Activated CD4-positive, alpha-beta T cell treated with anti-CD3 and anti-CD28 coated beads, Interleukin-2, amount 10 ng/mL, durations not matched to agents 7 days and 5 days (primary cell): ENCODE data around the gene NUP210L. TPM values are rescaled to one million over a fixed set of nuclear protein-coding genes. Genes with fewer than 3 reads are reported as not detected.
"Not testable (repeated sequence)": the region's sequence is repeated elsewhere in the genome, so short reads cannot be mapped to it uniquely, and the experiment has no call there.

Experiments
- CTCF ChIA-PET: fragments of 350-600 bp; sonication (Branson Sonifier 250); formaldehyde crosslinking; loops from one replicate; lab custom pipeline; 2021; ENCODE audit warnings: antibody characterized with exemption; lab: Charles Lee
- POLR2A ChIA-PET: fragments of 350-600 bp; sonication (Branson Sonifier 250); formaldehyde crosslinking; loops from one replicate; lab custom pipeline; 2021; ENCODE audit warnings: antibody characterized with exemption; lab: Charles Lee
- DNase-seq: peaks from one replicate; pipeline ENCODE4 v3.0.0-alpha.2; 2020
- H3K27ac Mint-ChIP-seq: one replicate; pipeline ENCODE4 v1.8.0; 2021; ENCODE audit warnings: mild to moderate bottlenecking, moderate library complexity, mixed read lengths
- H3K27me3 Mint-ChIP-seq: one replicate; pipeline ENCODE4 v1.8.0; 2021; ENCODE audit warnings: mixed read lengths
- H3K36me3 Mint-ChIP-seq: one replicate; pipeline ENCODE4 v1.8.0; 2021; ENCODE audit warnings: low read depth, mixed read lengths
- H3K4me1 Mint-ChIP-seq: one replicate; pipeline ENCODE4 v1.8.0; 2021; ENCODE audit warnings: mixed read lengths
- H3K4me3 Mint-ChIP-seq: one replicate; pipeline ENCODE4 v1.8.0; 2021; ENCODE audit warnings: mild to moderate bottlenecking, moderate library complexity, mixed read lengths
- H3K9me3 Mint-ChIP-seq: one replicate; pipeline ENCODE4 v1.8.0; 2021; ENCODE audit warnings: mixed read lengths
- total RNA-seq, 2 experiments: library from RNA; stranded (reverse); gene quantifications; one replicate each; pipeline ENCODE4 v1.2.3, GENCODE V29; 2021

NUP210L gene
- total RNA-seq, 2 experiments from 2014 or later: 0.04 to 0.12 TPM

GRCh38 chr1:154133256-154133655, 21.6 kb downstream of the NUP210L start:
- no peak for DNase-seq
- Mint-ChIP-seq H3K36me3 (no peaks in the 10 kb centered on the region), H3K27me3 (no peaks in the 10 kb centered on the region), H3K4me3 (no peak overlapping the region), H3K4me1 (peaks cover 8% of the 10 kb centered on the region), H3K9me3 (no peaks in the 10 kb centered on the region), H3K27ac (no peak overlapping the region)
- CTCF ChIA-PET: no interaction called here
- POLR2A ChIA-PET: no interaction called here

DNA sequence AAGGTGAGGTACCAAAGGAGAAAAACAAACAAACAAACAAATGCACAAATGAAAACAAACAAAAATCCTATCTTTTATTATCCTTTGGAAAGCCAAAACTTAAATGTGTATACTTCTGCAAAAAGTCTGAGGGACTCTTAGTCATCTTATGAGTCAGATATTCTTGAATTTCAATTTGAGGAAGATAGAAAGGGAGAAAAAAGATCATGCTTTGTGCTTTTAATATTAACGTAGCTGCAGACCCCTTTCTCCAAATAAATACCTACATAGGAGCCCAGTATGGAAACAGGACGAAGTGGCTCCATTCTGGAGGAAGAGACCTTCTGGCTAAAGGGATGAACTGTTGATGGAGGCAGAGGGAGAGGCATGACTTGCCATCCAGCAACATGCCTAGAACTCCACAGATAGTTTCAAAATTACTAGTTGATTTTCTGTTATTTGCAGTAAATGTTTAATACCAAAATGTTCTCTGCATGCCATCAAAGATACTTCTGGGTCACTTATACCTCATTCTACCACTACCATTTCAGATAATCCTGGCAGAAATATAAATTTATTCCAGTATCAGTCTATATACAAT, 25.4 kb downstream of the NUP210L start:
- Mint-ChIP-seq H3K27ac (no peak overlapping the region), H3K36me3 (no peaks in the 10 kb centered on the region), H3K9me3 (no peaks in the 10 kb centered on the region), H3K27me3 (no peaks in the 10 kb centered on the region), H3K4me3 (no peak overlapping the region), H3K4me1 (peaks cover 8% of the 10 kb centered on the region)
- no peak for DNase-seq
- ChIA-PET POLR2A (interaction anchor here (0.6 kb wide), 1 partner anchor 495 kb away, joined by 3 read pairs; the partner anchor contains the start of gene CHTOP), CTCF (no interaction called here)

DNA sequence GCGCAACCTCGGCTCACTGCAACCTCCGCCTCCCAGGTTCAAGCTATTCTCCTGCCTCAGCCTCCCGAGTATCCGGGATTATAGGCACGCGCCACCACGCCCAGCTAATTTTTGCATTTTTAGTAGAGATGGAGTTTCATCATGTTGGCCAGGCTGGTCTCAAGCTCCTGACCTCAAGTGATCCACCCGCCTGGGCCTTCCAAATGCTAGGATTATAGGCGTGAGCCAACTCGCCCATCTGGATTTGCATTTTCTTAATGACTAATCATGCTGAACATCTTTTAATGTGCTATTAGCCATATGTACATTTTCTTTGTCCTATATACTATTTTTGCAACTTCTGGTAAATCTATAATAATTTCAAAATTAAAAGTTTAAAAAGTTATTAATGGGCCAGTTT, 31.7 kb downstream of the NUP210L start:
- H3K9me3 Mint-ChIP-seq, H3K4me3 Mint-ChIP-seq, H3K36me3 Mint-ChIP-seq, DNase-seq, CTCF ChIA-PET, H3K4me1 Mint-ChIP-seq, H3K27ac Mint-ChIP-seq, POLR2A ChIA-PET, H3K27me3 Mint-ChIP-seq: not testable (repeated sequence)

DNA sequence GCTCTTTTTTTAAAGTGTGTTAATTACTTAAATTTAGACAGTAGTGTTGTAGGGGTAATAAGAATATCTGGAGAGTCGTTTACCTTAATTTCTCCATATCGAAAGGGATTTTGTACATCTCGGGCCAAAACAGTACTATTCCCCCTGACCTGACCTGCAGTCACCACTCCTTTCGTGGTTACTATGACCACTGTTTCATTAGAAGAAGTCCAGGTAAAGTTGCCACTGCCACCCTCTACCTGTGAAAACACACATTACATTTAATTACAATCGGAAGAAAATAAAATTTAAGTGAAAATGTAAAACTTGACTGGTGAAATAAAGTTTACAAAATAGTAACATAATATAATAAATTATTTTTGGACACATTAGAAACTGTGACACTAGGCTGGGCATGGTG, 37.2 kb downstream of the NUP210L start:
- Mint-ChIP-seq H3K27me3 (no peaks in the 10 kb centered on the region), H3K36me3 (no peaks in the 10 kb centered on the region)

GRCh38 chr1:154115180-154115579, 39.7 kb downstream of the NUP210L start:
- H3K4me1 Mint-ChIP-seq: peaks cover 13% of the 10 kb centered on the region
- ChIA-PET CTCF (interaction anchor here (0.7 kb wide), 1 partner anchor 66 kb away, joined by 3 read pairs; no protein-coding TSS in a partner anchor), POLR2A (no interaction called here)
- no peaks in the 10 kb centered on the region for H3K27me3 Mint-ChIP-seq
- DNase-seq: peak; percentile 29
- no peaks in the 10 kb centered on the region for H3K36me3 Mint-ChIP-seq
- H3K9me3 Mint-ChIP-seq: no peaks in the 10 kb centered on the region
- H3K27ac Mint-ChIP-seq: peak overlapping the region; percentile 11
- no peak overlapping the region for H3K4me3 Mint-ChIP-seq

More for the DNA sequence above, 37.2 kb downstream of the NUP210L start:
- Mint-ChIP-seq H3K4me3 (no peak overlapping the region), H3K9me3 (no peaks in the 10 kb centered on the region), H3K27ac (no peak overlapping the region), H3K4me1 (peaks cover 13% of the 10 kb centered on the region)
- DNase-seq: no peak
- CTCF ChIA-PET: interaction anchor here (0.6 kb wide), 1 partner anchor 10 kb away, joined by 3 read pairs; no protein-coding TSS in a partner anchor
- POLR2A ChIA-PET: no interaction called here

GRCh38 chr1:154104433-154105082, 50.3 kb downstream of the NUP210L start:
- H3K4me3 Mint-ChIP-seq: no peak overlapping the region
- CTCF ChIA-PET: interaction anchor here (0.5 kb wide), 1 partner anchor 227 kb away, joined by 3 read pairs; no protein-coding TSS in a partner anchor
- H3K36me3 Mint-ChIP-seq: no peaks in the 10 kb centered on the region
- no peaks in the 10 kb centered on the region for H3K9me3 Mint-ChIP-seq
- no peak for DNase-seq
- no peaks in the 10 kb centered on the region for H3K27me3 Mint-ChIP-seq
- no peak overlapping the region for H3K27ac Mint-ChIP-seq
- POLR2A ChIA-PET: no interaction called here
- H3K4me1 Mint-ChIP-seq: no peaks in the 10 kb centered on the region

DNA sequence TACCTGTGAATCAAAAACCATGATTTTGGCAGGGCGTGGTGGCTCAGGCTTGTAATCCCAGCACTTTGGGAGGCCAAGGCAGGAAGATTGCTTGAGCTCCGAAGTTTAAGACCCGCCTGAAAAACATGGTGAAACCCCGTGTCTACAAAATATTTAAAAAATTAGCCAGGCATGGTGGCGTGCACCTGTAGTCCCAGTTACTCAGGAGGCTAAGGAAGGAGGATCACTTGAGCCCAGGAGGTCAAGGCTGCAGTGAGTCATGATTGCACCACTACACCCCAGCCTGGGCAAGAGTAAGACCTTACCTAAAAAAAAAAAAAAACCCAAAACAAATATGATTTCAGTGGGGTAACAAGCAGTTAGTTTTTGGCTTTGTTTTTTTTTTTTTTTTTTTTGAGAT, 54.7 kb downstream of the NUP210L start:
- H3K36me3 Mint-ChIP-seq, H3K9me3 Mint-ChIP-seq, H3K4me1 Mint-ChIP-seq, DNase-seq, H3K27me3 Mint-ChIP-seq, H3K27ac Mint-ChIP-seq, H3K4me3 Mint-ChIP-seq, POLR2A ChIA-PET: not testable (repeated sequence)
- CTCF ChIA-PET: interaction anchor here (0.6 kb wide), 1 partner anchor 89 kb away, joined by 3 read pairs; no protein-coding TSS in a partner anchor

GRCh38 chr1:154097873-154098272, 57.0 kb downstream of the NUP210L start:
- no peak overlapping the region for H3K27ac Mint-ChIP-seq
- CTCF ChIA-PET: no interaction called here
- POLR2A ChIA-PET: no interaction called here
- no peaks in the 10 kb centered on the region for H3K4me1 Mint-ChIP-seq
- H3K4me3 Mint-ChIP-seq: no peak overlapping the region
- no peak for DNase-seq
- H3K36me3 Mint-ChIP-seq: no peaks in the 10 kb centered on the region
- no peaks in the 10 kb centered on the region for H3K27me3 Mint-ChIP-seq
- no peaks in the 10 kb centered on the region for H3K9me3 Mint-ChIP-seq

DNA sequence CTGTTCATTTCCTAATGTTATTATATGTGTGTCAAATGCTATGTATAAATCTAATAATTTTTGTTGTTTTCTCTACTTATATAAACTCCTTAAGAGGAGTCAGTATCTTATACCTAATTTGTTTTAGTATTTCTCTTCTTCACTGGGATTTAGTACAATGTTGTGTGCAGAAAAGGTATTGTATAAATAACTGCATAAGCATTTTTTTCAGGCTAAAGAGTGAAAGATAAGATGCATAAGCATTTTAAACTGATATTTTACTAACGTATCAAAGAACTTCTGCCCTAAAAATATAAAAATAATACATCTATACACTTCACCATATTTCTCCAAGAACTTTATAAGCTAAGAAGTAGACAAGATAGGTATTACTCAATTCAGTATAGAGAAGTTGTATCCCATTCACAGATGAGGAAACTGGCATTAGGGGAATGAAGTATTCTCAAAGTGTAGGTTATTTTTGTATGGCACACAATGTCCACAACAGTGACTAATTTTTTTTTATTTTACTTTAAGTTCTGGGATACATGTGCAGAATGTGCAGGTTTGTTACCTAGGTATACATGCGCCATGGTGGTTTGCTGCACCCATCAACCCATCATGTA, 59.3 kb downstream of the NUP210L start:
- no peaks in the 10 kb centered on the region for H3K4me1 Mint-ChIP-seq
- CTCF ChIA-PET: no interaction called here
- POLR2A ChIA-PET: no interaction called here
- no peaks in the 10 kb centered on the region for H3K9me3 Mint-ChIP-seq
- no peaks in the 10 kb centered on the region for H3K27me3 Mint-ChIP-seq
- H3K36me3 Mint-ChIP-seq: no peaks in the 10 kb centered on the region
- H3K27ac Mint-ChIP-seq: no peak overlapping the region
- no peak overlapping the region for H3K4me3 Mint-ChIP-seq
- no peak for DNase-seq

DNA sequence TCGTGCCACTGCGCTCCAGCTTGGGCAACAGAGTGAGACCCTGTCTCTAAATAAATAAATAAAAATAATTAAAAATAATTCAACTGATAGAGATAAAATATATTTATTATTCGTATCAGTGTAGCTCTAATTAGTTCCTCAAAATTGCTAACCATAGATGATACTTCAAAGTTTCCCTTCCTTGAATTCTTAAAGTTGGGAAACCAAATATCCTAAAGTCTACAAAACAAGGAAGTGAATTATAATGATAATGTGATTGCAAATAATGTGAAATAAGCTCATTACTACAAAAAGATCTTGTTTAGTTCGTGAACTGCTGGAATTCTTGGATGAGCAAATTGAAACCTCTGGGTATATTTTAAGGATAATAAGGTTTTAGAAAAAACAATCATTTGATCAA, 60.5 kb downstream of the NUP210L start:
- ChIA-PET POLR2A (no interaction called here), CTCF (interaction anchor here (0.6 to 1.1 kb wide), 2 partner anchors 43 to 204 kb away, joined by 3 read pairs; no protein-coding TSS in a partner anchor)
- no peaks in the 10 kb centered on the region for H3K4me1 Mint-ChIP-seq
- H3K36me3 Mint-ChIP-seq: no peaks in the 10 kb centered on the region
- no peaks in the 10 kb centered on the region for H3K9me3 Mint-ChIP-seq
- no peaks in the 10 kb centered on the region for H3K27me3 Mint-ChIP-seq
- no peak for DNase-seq
- H3K4me3 Mint-ChIP-seq: no peak overlapping the region
- H3K27ac Mint-ChIP-seq: no peak overlapping the region

- Mint-ChIP-seq H3K4me1 (no peaks in the 10 kb centered on the region), H3K27ac (no peak overlapping the region), H3K36me3 (no peaks in the 10 kb centered on the region), H3K27me3 (no peaks in the 10 kb centered on the region), H3K4me3 (no peak overlapping the region), H3K9me3 (no peaks in the 10 kb centered on the region)
- ChIA-PET POLR2A (no interaction called here), CTCF (interaction anchor here (1.1 kb wide), 1 partner anchor 42 kb away, joined by 3 read pairs; no protein-coding TSS in a partner anchor)
- DNase-seq: no peak
Observed at GRCh38 chr1:154093699-154094098, 61.2 kb downstream of the NUP210L start.

- Mint-ChIP-seq H3K27ac (no peak overlapping the region), H3K4me3 (no peak overlapping the region), H3K9me3 (peaks cover under 1% of the 10 kb centered on the region), H3K36me3 (no peaks in the 10 kb centered on the region), H3K4me1 (no peaks in the 10 kb centered on the region), H3K27me3 (no peaks in the 10 kb centered on the region)
- CTCF ChIA-PET: interaction anchor here (1.1 kb wide), 1 partner anchor 16 kb away, joined by 3 read pairs; no protein-coding TSS in a partner anchor
- no peak for DNase-seq
- POLR2A ChIA-PET: interaction anchor here (0.6 kb wide), 1 partner anchor 48 kb away, joined by 3 read pairs; no protein-coding TSS in a partner anchor
Observed at GRCh38 chr1:154091706-154092105, 63.2 kb downstream of the NUP210L start.

GRCh38 chr1:154087574-154087973, 67.3 kb downstream of the NUP210L start:
- Mint-ChIP-seq H3K4me1 (no peaks in the 10 kb centered on the region), H3K27ac (no peak overlapping the region), H3K4me3 (no peak overlapping the region), H3K9me3 (peaks cover 3% of the 10 kb centered on the region), H3K27me3 (no peaks in the 10 kb centered on the region), H3K36me3 (peaks cover 3% of the 10 kb centered on the region)
- ChIA-PET POLR2A (no interaction called here), CTCF (no interaction called here)
- no peak for DNase-seq
